AG04449 (cell line): ENCODE measurements around the gene KLF15.

Experiments
- CTCF ChIA-PET: fragments of 350-600 bp; formaldehyde crosslinking; extraction: SDS; loops from one replicate; lab custom pipeline; 2021; ENCODE audit warnings: antibody characterized with exemption; lab: Yijun Ruan, JAX
- POLR2A ChIA-PET: fragments of 400-600, 350-600 bp; formaldehyde crosslinking; extraction: SDS; loops from one replicate; lab custom pipeline; 2020; ENCODE audit warnings: antibody characterized with exemption, inconsistent platforms; lab: Yijun Ruan, JAX
- DNase-seq: peaks from one replicate; pipeline ENCODE4 v3.0.0-alpha.2; 2010; ENCODE audit warnings: low read depth, low spot score
- H3K4me3 ChIP-seq: 2 replicates; pipeline ENCODE4 v1.5.1; 2011; ENCODE audit warnings: low read depth, mild to moderate bottlenecking, control low read depth, low read length
- TF ChIP-seq, protein P1 (sequence below): IDR thresholded peaks from one replicate; pipeline ENCODE4 v1.5.1; 2011; ENCODE audit warnings: mild to moderate bottlenecking, moderate library complexity, low read length, control low read depth, inconsistent platforms; ENCODE audit not compliant: insufficient read depth; ENCODE audit errors: missing control alignments

The KLF15 gene

DNA sequence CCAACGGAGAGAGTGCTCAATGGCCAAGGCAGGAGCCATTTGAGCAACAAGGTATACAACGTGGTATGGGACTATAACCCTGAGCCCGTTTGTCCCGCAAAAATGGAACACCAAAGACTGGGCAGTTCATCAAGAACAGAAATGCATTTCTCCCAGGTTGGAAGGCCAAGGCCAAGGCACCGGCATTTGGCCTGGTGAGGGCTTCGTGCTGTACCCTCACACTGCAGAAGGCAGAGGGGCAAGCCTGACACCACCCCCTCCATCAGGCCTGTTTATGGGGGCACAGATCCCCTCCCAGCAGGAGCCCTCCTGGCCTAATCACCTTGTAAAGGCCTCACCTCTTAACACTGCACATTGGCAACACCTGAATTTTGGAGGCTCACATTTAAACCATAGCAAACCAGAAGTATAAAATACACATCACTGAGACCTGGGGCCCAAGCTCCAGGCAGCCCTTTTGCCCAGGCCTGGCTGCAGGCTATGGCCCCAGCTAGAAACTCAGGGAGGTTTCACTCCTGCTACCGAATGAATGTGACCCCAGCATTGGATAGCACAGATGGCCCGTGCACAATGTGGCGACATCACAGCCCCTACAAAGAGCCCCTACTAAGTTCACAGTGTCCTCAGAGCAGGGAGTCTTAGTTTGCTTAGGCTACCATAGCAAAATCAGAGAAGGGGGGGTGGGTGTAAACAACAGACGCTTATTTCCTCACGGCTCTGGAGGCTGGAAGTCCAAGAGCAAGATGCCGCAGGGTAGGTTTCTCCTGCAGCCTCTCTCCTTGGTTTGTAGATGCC is 47.1 kb downstream of the KLF15 start:
- TF ChIP-seq, protein P1, sequence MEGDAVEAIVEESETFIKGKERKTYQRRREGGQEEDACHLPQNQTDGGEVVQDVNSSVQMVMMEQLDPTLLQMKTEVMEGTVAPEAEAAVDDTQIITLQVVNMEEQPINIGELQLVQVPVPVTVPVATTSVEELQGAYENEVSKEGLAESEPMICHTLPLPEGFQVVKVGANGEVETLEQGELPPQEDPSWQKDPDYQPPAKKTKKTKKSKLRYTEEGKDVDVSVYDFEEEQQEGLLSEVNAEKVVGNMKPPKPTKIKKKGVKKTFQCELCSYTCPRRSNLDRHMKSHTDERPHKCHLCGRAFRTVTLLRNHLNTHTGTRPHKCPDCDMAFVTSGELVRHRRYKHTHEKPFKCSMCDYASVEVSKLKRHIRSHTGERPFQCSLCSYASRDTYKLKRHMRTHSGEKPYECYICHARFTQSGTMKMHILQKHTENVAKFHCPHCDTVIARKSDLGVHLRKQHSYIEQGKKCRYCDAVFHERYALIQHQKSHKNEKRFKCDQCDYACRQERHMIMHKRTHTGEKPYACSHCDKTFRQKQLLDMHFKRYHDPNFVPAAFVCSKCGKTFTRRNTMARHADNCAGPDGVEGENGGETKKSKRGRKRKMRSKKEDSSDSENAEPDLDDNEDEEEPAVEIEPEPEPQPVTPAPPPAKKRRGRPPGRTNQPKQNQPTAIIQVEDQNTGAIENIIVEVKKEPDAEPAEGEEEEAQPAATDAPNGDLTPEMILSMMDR: no peak
- no peak overlapping the region for H3K4me3 ChIP-seq
- no peak for DNase-seq
- ChIA-PET CTCF (no interaction called here), POLR2A (no interaction called here)

DNA sequence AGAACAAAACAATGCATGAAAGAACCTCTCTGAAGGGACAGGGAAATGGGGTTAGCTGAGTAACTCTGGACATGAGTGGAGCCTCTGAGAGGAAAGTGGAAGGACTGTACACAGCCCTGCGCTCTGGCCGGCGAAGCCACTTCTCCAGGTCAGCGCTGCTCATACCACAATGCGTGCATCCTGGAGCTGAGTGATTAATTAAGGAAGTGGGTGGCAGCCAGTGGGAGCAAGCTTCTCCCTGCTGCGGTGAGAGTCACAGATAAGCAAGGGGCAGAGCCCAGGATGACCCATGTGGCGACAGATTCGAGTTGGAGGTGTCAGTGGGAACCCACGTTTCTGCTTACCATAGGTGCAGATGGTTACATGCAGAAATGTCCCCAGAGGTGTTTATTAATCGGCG is 48.0 kb downstream of the KLF15 start:
- POLR2A ChIA-PET: no interaction called here

DNA sequence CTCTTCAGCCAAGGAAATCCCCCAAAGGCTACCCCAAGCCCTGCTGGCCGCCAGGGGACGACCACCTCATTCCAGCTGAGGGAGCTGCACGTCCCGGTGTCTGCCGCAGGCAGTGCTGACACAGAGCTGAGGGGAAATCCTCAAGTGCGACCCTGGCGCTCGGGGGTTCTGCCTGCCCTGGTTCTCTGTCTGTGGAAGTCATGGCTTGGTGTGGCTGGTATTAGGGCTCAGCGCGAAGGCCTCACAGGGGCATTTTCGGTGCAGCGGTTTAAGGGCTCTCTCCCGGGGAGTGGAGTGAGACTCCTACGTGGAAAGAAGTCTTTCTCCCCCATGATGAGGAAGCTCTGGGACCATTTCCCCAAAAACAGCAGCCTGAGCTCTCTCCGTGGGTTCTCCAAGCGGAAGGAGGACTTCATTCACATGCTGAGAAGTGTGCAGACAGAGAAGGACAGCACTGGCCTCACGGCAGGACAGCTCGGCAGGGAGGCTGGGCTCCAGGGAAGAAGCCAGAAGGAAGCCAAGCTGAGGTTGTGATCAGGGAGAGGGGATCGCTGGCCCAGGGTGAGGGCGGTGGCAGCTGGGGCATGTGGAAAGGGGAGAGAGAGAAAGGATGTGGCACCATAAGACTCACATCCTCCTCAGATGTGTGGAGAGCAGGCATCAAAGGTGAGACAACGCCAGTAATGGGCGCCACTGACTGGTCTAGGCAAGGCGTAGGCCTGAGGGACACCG is 48.6 kb downstream of the KLF15 start:
- TF ChIP-seq, protein P1: no peak
- DNase-seq: no peak
- no peak overlapping the region for H3K4me3 ChIP-seq
- CTCF ChIA-PET: no interaction called here
- POLR2A ChIA-PET: no interaction called here

More for the DNA sequence above, 48.0 kb downstream of the KLF15 start:
- no peak for DNase-seq
- CTCF ChIA-PET: no interaction called here
- no peak overlapping the region for H3K4me3 ChIP-seq
- TF ChIP-seq, protein P1: no peak

DNA sequence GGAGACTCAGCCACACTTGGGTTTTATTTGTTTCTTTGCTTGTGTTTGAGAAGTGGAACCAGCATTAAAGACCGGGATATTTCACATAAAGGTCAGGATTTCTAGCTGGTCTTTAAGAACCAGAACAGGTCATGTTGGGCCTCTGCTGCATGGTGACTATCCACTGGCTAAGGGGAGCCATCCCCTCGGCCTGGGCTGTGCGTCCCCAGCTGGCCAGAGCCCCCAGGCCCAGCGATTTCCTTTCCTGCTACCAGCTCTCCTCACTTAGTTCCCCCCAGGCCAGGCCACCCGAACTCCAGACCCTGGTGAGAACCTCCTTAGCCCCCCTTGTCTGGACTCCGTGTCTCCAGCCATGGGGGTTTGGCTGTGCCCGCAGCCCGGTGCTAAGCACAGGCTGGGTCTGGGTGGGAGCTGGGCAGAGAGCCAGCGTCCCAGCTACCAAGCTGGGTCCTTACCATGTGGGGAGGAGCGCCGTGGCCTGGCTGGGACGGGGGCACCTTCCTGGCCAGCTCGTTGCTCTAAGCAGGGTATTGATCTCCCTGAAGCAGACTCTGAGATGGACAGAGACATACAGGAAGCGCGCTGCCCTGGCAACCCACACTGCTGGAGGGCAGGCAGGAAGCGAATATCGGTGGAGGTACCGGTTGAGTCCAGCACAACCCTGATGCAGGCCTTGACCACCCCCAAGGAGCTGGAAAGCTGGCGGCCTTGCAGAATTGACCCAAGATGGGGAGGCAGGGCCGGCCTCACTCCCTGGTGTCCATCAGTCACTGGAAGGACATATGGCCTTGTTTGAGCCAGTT is 49.4 kb downstream of the KLF15 start:
- ChIA-PET CTCF (no interaction called here), POLR2A (no interaction called here)
- no peak overlapping the region for H3K4me3 ChIP-seq
- TF ChIP-seq, protein P1: no peak
- no peak for DNase-seq

DNA sequence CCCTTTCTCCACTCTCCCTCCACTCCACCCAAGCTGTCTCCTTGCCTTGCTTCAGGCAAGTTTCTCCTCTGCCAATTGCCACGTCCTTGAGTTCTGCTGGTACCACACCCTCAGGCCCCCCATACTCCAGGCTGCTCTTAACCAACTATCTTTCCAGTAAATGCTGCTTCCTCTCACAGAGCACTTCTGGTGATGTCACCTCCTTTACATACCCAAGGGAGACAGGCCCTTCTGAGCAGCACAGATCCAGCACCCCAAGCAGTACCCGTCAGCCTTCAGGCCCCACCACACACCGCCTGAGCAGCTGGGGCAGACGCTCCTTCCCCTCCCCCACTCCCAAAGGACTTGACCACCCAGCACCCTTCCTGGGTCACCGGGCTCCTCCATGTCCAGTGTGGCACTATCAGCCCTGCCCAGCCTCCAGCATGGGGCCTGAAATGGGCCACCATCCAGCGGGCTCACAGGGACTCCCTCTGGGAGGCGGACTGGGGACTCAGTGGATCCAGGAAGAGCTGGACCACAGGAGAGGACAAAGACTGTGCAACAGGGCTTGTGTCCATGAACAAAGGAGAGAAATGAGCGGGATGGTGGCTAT is 50.2 kb downstream of the KLF15 start:
- no peak for DNase-seq
- POLR2A ChIA-PET: no interaction called here
- TF ChIP-seq, protein P1: no peak
- CTCF ChIA-PET: no interaction called here
- H3K4me3 ChIP-seq: no peak overlapping the region
